ENCODE measurements around the gene IDI1.

GRCh38 chr10:1089017-1089689 lies 40.2 kb upstream of the IDI1 start:
- TF ChIP-seq SP1 (IDR thresholded peaks at IDR 0.05): no peak
- TF ChIP-seq SUZ12 (IDR thresholded peaks at IDR 0.05): no peak
- no peak for TF ChIP-seq CTBP1 (IDR thresholded peaks at IDR 0.05; ENCODE audit: borderline replicate concordance)
- TF ChIP-seq FOXM1 (IDR thresholded peaks at IDR 0.05; ENCODE audit: borderline replicate concordance): no peak
- TF ChIP-seq HDGF (IDR thresholded peaks at IDR 0.05; ENCODE audit: borderline replicate concordance): no peak
- TF ChIP-seq ARNT (IDR thresholded peaks at IDR 0.05): no peak
- no peak for TF ChIP-seq PKNOX1 (IDR thresholded peaks at IDR 0.05)
- no peak for TF ChIP-seq FOXA1 (IDR thresholded peaks at IDR 0.05)

Measured in HEK293T (cell line).